Prostate gland (tissue), 2 donors: ENCODE measurements around the gene PCP2. TPM values are rescaled to one million over a fixed set of nuclear protein-coding genes. Genes with fewer than 3 reads are reported as not detected.

Experiments used
- DNase-seq: peaks from one replicate; pipeline ENCODE4 v3.0.0-alpha.2; 2019; ENCODE audit warnings: low spot score
- H3K27ac ChIP-seq, 2 donors: fragments of 200-600 bp; sonication (generic); 2 replicates each; pipeline ENCODE4 v1.5.1; 2017 to 2019
- H3K27me3 ChIP-seq: fragments of 200-600 bp; sonication (generic); replicated peaks from 2 replicates; pipeline ENCODE4 v1.5.1; 2019; ENCODE audit not compliant: insufficient read depth
- H3K36me3 ChIP-seq, 2 donors: fragments of 200-600 bp; sonication (generic); 1 replicate in 1 of 2; 2 replicates in 1 of 2; pipeline versions ENCODE4 v1.5.1 to v1.8.1; 2017 to 2019
- H3K4me1 ChIP-seq: fragments of 200-600 bp; sonication (generic); replicated peaks from 2 replicates; pipeline ENCODE4 v1.5.1; 2019
- H3K4me3 ChIP-seq, 2 donors: fragments of 200-600 bp; sonication (generic); 2 replicates each; pipeline ENCODE4 v1.5.1; 2017 to 2019
- H3K9me3 ChIP-seq: fragments of 200-600 bp; sonication (generic); 2 replicates; pipeline ENCODE4 v1.5.1; 2017
- POLR2A ChIP-seq: fragments of 450-650 bp; IDR thresholded peaks from one replicate; pipeline ENCODE4 v1.6.1; 2016; ENCODE audit warnings: antibody characterized with exemption, mild to moderate bottlenecking
- POLR2AphosphoS5 ChIP-seq: sonication (generic); formaldehyde crosslinking; IDR thresholded peaks from one replicate; pipeline ENCODE4 v1.6.1; 2017; ENCODE audit warnings: antibody characterized with exemption
- WGBS: methylation state at CpG from one replicate; pipeline ENCODE4 v1.1.5; 2018; 5-methylcytosine and 5-hydroxymethylcytosine counted together
- intact Hi-C: fragments of 100-400 bp; cut with DNase I; formaldehyde crosslinking; loops from one replicate; pipeline ENCODE4 v1.14.2; 2022
- total RNA-seq, 2 donors: library from RNA; depleted of rRNA; stranded (reverse); fragments of >200 nt; gene quantifications; one replicate each; pipeline ENCODE4 v1.1.0, GENCODE V29; 2016
- TF ChIP-seq, protein P1 (sequence below), 4 experiments: fragments of 200-600 bp in 2 of 4; fragments of 450-650 bp in 2 of 4; sonication (generic) in 2 of 4; IDR thresholded peaks; 1 replicate in 3 of 4; 2 replicates in 1 of 4; pipeline ENCODE4 v1.5.1; 2016 to 2019; ENCODE audit warnings: antibody characterized with exemption in 4 of 4, mild to moderate bottlenecking in 2 of 4, moderate library complexity in 2 of 4

Gene PCP2
- total RNA-seq, 2 donors from 2014 or later: 1.8 to 10.2 TPM

DNA sequence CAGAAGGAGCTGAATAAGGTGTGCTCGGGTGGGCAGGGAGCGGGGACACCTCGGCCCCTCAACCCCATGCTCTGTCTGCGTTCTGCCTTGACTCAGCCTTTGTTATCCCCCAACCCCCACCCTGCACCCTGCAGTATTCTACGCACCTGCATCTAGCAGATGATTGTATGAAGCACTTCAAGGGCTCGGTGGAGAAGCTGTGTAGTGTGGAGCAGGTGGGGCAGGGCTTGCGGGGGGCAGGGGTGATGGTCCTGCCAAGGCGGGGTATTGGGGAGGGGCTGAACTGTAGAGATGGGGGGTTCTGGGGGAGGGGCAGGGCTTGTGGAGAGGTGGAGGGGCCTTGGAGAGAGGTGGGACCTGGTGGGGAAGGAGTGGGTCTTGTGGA lies 9.5 kb upstream of the PCP2 start:
- no peak for TF ChIP-seq POLR2A
- no peak for TF ChIP-seq POLR2AphosphoS5
- TF ChIP-seq, protein P1, sequence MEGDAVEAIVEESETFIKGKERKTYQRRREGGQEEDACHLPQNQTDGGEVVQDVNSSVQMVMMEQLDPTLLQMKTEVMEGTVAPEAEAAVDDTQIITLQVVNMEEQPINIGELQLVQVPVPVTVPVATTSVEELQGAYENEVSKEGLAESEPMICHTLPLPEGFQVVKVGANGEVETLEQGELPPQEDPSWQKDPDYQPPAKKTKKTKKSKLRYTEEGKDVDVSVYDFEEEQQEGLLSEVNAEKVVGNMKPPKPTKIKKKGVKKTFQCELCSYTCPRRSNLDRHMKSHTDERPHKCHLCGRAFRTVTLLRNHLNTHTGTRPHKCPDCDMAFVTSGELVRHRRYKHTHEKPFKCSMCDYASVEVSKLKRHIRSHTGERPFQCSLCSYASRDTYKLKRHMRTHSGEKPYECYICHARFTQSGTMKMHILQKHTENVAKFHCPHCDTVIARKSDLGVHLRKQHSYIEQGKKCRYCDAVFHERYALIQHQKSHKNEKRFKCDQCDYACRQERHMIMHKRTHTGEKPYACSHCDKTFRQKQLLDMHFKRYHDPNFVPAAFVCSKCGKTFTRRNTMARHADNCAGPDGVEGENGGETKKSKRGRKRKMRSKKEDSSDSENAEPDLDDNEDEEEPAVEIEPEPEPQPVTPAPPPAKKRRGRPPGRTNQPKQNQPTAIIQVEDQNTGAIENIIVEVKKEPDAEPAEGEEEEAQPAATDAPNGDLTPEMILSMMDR (IDR thresholded peaks at IDR 0.05): no peak
- no peaks in the 10 kb centered on the region for H3K27me3 ChIP-seq

DNA sequence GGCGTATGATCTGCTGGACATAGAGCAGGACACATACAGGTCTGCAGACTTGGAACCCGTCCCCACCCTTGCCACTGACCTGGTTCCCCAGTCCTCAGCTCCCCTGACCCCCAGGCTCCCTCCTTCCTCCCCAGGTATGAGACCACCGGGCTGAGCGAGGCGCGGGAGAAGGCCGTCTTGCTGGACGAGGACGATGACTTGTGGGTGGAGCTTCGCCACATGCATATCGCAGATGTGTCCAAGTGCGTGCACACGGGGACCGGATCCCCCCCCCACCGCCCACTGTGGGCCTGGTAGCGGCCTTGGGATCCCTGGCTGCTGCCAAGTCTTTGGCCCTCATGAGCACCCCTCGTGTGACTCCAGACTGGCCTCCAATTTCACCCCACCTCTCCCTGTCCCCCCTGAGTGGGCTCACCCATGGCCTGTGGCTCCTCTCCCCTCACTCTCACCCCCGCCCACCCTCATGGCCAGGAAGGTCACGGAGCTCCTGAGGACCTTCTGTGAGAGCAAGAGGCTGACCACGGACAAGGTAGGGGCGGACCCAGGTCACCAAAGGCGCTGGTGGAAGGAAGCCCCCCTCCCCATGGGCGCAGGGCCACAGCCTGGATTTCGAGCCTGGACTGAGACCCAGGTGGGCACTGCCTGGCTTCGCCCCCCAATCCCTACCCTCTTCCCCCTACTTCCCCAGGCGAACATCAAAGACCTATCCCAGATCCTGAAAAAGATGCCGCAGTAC lies 8.9 kb upstream of the PCP2 start:
- intact Hi-C loops: no loop called here
- Histone ChIP-seq H3K27ac (no peak overlapping the region), H3K27me3 (no peaks in the 10 kb centered on the region), H3K4me1 (no peaks in the 10 kb centered on the region), H3K36me3 (no peaks in the 10 kb centered on the region), H3K9me3 (no peaks in the 10 kb centered on the region), H3K4me3 (no peak overlapping the region)
- 88% methylated on average over 24 of the region's 27 CpGs for WGBS
- TF ChIP-seq POLR2AphosphoS5: no peak
- TF ChIP-seq, protein P1 (IDR thresholded peaks at IDR 0.05): no peak
- no peak for TF ChIP-seq POLR2A
- no peak for DNase-seq

More for the DNA sequence above, 9.5 kb upstream of the PCP2 start:
- no peak overlapping the region for H3K27ac ChIP-seq
- H3K4me3 ChIP-seq: no peak overlapping the region
- H3K9me3 ChIP-seq: no peaks in the 10 kb centered on the region
- WGBS: 91% methylated on average over 8 of the region's 8 CpGs
- intact Hi-C loops: no loop called here
- H3K4me1 ChIP-seq: no peaks in the 10 kb centered on the region
- H3K36me3 ChIP-seq: no peaks in the 10 kb centered on the region
- DNase-seq: no peak

GRCh38 chr19:7641290-7642276 lies 8.1 kb upstream of the PCP2 start:
- Histone ChIP-seq H3K27ac (no peak overlapping the region), H3K4me1 (no peaks in the 10 kb centered on the region), H3K9me3 (no peaks in the 10 kb centered on the region), H3K36me3 (no peaks in the 10 kb centered on the region), H3K27me3 (no peaks in the 10 kb centered on the region), H3K4me3 (no peak overlapping the region)
- intact Hi-C loops: no loop called here
- no peak for DNase-seq
- 87% methylated on average over 40 of the region's 43 CpGs for WGBS
- TF ChIP-seq, protein P1 (IDR thresholded peaks at IDR 0.05): no peak
- TF ChIP-seq POLR2A (no peak), POLR2AphosphoS5 (no peak)

DNA sequence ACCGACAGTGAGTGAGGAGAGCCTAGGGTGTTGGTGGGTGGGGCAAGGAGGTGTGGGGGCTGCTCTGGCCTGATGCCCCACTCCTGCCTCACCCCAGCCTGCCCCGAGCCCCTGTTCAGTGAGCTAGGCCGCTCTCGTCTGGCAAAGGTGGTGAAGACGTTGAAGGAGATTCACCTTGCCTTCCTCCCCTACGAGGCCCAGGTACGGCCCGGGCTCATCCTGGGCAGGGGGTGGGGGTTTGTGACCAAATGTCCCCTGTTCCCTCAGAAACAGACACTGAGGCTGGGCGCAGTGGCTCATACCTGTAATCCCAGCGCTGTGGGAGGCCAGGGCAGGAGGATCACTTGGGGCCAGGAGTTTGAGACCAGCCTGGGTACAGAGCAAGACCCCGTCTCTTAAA lies 7.3 kb upstream of the PCP2 start:
- Histone ChIP-seq H3K36me3 (no peaks in the 10 kb centered on the region), H3K27ac (no peak overlapping the region), H3K4me1 (no peaks in the 10 kb centered on the region), H3K9me3 (no peaks in the 10 kb centered on the region), H3K27me3 (no peaks in the 10 kb centered on the region), H3K4me3 (no peak overlapping the region)
- DNase-seq: no peak
- TF ChIP-seq POLR2AphosphoS5: no peak
- TF ChIP-seq, protein P1 (IDR thresholded peaks at IDR 0.05): no peak
- TF ChIP-seq POLR2A: no peak
- WGBS: 93% methylated on average over 10 of the region's 11 CpGs
- intact Hi-C loops: no loop called here
